ENCODE data around the gene RECQL5. TPM values are rescaled to one million over a fixed set of nuclear protein-coding genes. Genes with fewer than 3 reads are reported as not detected.

The RECQL5 gene
- total RNA-seq, 1 experiment from 2014 or later = 71.3 TPM

GRCh38 chr17:75704963-75705875, 38.3 kb upstream of the RECQL5 start:
- no peak for DNase-seq
- H3K9me3 Mint-ChIP-seq (ENCODE audit: low read depth, unreplicated experiment) = no peaks in the 10 kb centered on the region
- H3K4me3 Mint-ChIP-seq (ENCODE audit: low read depth, unreplicated experiment) = no peak overlapping the region
- no peaks in the 10 kb centered on the region for H3K27me3 Mint-ChIP-seq (ENCODE audit: unreplicated experiment)
- CTCF ChIA-PET = interaction anchor here (1.9 to 2.4 kb wide), 2 partner anchors 14 to 16 kb away, joined by 6 to 17 read pairs; partner anchors contain the start of gene ITGB4
- H3K4me1 Mint-ChIP-seq (ENCODE audit: low read depth, unreplicated experiment) = peaks cover 40% of the 10 kb centered on the region
- intact Hi-C loops (cut with micrococcal nuclease; ENCODE audit: unreplicated experiment) = no loop called here
- peaks cover 61% of the 10 kb centered on the region for H3K36me3 Mint-ChIP-seq (ENCODE audit: insufficient read depth, unreplicated experiment)
- TF ChIP-seq, protein P1, sequence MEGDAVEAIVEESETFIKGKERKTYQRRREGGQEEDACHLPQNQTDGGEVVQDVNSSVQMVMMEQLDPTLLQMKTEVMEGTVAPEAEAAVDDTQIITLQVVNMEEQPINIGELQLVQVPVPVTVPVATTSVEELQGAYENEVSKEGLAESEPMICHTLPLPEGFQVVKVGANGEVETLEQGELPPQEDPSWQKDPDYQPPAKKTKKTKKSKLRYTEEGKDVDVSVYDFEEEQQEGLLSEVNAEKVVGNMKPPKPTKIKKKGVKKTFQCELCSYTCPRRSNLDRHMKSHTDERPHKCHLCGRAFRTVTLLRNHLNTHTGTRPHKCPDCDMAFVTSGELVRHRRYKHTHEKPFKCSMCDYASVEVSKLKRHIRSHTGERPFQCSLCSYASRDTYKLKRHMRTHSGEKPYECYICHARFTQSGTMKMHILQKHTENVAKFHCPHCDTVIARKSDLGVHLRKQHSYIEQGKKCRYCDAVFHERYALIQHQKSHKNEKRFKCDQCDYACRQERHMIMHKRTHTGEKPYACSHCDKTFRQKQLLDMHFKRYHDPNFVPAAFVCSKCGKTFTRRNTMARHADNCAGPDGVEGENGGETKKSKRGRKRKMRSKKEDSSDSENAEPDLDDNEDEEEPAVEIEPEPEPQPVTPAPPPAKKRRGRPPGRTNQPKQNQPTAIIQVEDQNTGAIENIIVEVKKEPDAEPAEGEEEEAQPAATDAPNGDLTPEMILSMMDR (IDR thresholded peaks at IDR 0.05; ENCODE audit: unreplicated experiment) = no peak
- no TSS peak for BruUV-seq (replicated peaks)
- H3K27ac Mint-ChIP-seq (ENCODE audit: unreplicated experiment) = peak overlapping the region; percentile 27

DNA sequence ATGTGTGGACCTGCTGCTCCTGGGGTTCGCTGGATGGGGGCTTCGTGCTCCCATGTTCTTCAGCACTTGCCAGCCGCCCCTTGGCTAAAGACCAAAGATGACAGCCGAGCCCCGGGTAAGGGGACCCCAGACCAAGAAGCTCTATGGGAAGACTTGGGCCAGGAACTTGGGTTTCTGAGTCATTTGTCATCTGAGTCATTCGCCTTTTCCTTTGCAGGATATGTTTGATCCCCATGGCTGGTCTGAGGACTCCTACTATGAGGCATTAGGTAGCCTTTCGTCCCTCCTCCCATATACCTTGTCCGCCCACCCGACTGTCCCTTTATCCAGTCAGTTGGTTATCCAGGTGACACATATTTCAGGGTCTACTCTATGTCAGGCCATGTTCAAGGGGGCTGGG, 36.6 kb upstream of the RECQL5 start:
- Mint-ChIP-seq H3K4me3 (ENCODE audit: low read depth, unreplicated experiment) (no peak overlapping the region), H3K27me3 (ENCODE audit: unreplicated experiment) (no peaks in the 10 kb centered on the region), H3K4me1 (ENCODE audit: low read depth, unreplicated experiment) (peaks cover 50% of the 10 kb centered on the region), H3K27ac (ENCODE audit: unreplicated experiment) (no peak overlapping the region), H3K9me3 (ENCODE audit: low read depth, unreplicated experiment) (no peaks in the 10 kb centered on the region), H3K36me3 (ENCODE audit: insufficient read depth, unreplicated experiment) (peaks cover 66% of the 10 kb centered on the region)
- CTCF ChIA-PET = no interaction called here
- TF ChIP-seq, protein P1 (IDR thresholded peaks at IDR 0.05; ENCODE audit: unreplicated experiment) = no peak
- intact Hi-C loops (cut with micrococcal nuclease; ENCODE audit: unreplicated experiment) = no loop called here
- BruUV-seq (replicated peaks) = no TSS peak
- DNase-seq = no peak

- Mint-ChIP-seq H3K36me3 (ENCODE audit: insufficient read depth, unreplicated experiment) (peaks cover 66% of the 10 kb centered on the region), H3K9me3 (ENCODE audit: low read depth, unreplicated experiment) (no peaks in the 10 kb centered on the region), H3K4me3 (ENCODE audit: low read depth, unreplicated experiment) (no peak overlapping the region), H3K27me3 (ENCODE audit: unreplicated experiment) (no peaks in the 10 kb centered on the region), H3K27ac (ENCODE audit: unreplicated experiment) (no peak overlapping the region), H3K4me1 (ENCODE audit: low read depth, unreplicated experiment) (peaks cover 52% of the 10 kb centered on the region)
- no TSS peak for BruUV-seq (replicated peaks)
- no peak for DNase-seq
- TF ChIP-seq, protein P1 (IDR thresholded peaks at IDR 0.05; ENCODE audit: unreplicated experiment) = no peak
- intact Hi-C loops (cut with micrococcal nuclease; ENCODE audit: unreplicated experiment) = no loop called here
- CTCF ChIA-PET = no interaction called here
These were observed 36.2 kb upstream of the RECQL5 start for GRCh38 chr17:75703191-75703590.

DNA sequence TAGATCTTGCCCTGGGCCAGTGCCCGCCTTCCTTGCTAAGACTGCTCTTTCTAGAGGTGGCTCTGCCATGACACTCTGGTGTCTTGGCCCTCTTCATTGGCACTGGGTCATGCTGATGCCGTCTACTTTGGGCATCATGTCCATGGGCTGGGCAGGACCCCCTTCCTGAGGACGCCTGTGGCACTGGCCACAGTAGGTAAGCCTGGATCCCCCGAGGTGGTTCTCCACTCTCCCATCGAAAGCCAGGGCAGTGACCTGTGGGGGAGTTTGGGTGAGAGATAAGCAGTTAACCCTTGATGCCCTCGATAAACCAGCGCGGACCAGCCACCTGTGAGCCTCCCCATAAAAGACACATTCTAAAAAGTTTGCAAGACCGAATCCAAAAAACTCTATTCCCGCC, 34.3 kb upstream of the RECQL5 start:
- TF ChIP-seq, protein P1 (IDR thresholded peaks at IDR 0.05; ENCODE audit: unreplicated experiment) = no peak
- no peak for DNase-seq
- intact Hi-C loops (cut with micrococcal nuclease; ENCODE audit: unreplicated experiment) = no loop called here
- BruUV-seq (replicated peaks) = no TSS peak
- H3K4me3 Mint-ChIP-seq (ENCODE audit: low read depth, unreplicated experiment) = peak overlapping the region; percentile 29
- peaks cover 69% of the 10 kb centered on the region for H3K36me3 Mint-ChIP-seq (ENCODE audit: insufficient read depth, unreplicated experiment)
- H3K4me1 Mint-ChIP-seq (ENCODE audit: low read depth, unreplicated experiment) = peaks cover 53% of the 10 kb centered on the region
- H3K27me3 Mint-ChIP-seq (ENCODE audit: unreplicated experiment) = no peaks in the 10 kb centered on the region
- no peaks in the 10 kb centered on the region for H3K9me3 Mint-ChIP-seq (ENCODE audit: low read depth, unreplicated experiment)
- H3K27ac Mint-ChIP-seq (ENCODE audit: unreplicated experiment) = peak overlapping the region; percentile 77
- CTCF ChIA-PET = no interaction called here
